PFSK-1 (cell line): ENCODE measurements around the gene ITGAE.

Source experiments
- FOXP2 ChIP-seq: optimal IDR thresholded peaks from 2 replicates; pipeline ENCODE3; 2011; ENCODE audit warnings: borderline replicate concordance, control low read depth, inconsistent platforms; ENCODE audit not compliant: insufficient read depth; ENCODE audit errors: extremely low read length, extremely low read depth
- POLR2AphosphoS5 ChIP-seq: IDR thresholded peaks from 2 replicates; pipeline ENCODE4 v1.6.1; 2012; ENCODE audit warnings: low read depth, mild to moderate bottlenecking, control low read depth, low read length, moderate library complexity
- REST ChIP-seq, 2 experiments: IDR thresholded peaks; 2 replicates each; pipeline versions ENCODE4 v1.6.1 to v1.8.0; 2011 to 2012; ENCODE audit warnings: low read depth in 2 of 2, low read length in 2 of 2, control low read depth in 1 of 2, inconsistent platforms in 1 of 2, mild to moderate bottlenecking in 1 of 2, moderate library complexity in 1 of 2; ENCODE audit not compliant: insufficient read depth in 1 of 2
- SIN3A ChIP-seq: IDR thresholded peaks from 2 replicates; pipeline ENCODE4 v1.6.1; 2012; ENCODE audit warnings: mild to moderate bottlenecking, low read length, moderate library complexity, borderline replicate concordance; ENCODE audit not compliant: insufficient read depth
- TAF1 ChIP-seq: IDR thresholded peaks from 2 replicates; pipeline ENCODE4 v1.6.1; 2012; ENCODE audit warnings: low read length, control low read depth, borderline replicate concordance; ENCODE audit not compliant: insufficient read depth

DNA sequence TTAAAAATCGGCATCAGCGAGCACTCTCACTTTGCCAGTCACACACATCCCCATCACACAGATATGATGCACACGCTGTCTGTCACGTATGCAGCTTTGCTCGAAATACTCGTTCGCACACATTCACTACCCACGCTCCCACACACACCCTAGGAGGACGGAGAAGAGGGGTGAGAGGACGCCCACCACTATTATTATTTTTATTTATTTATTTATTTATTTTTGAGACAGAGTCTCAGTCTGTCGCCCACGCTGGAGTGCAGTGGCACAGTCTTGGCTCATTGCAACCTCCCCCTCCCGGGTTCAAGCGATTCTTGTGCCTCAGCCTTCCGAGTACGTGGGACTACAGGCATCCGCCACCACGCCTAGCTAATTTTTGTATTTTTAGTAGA lies 46.9 kb downstream of the ITGAE start:
- TF ChIP-seq POLR2AphosphoS5 (no peak), REST (IDR thresholded peaks at IDR 0.05; ENCODE audit: insufficient read depth in 1 of 2, low read depth in 2 of 2, low read length in 2 of 2) (no peak), TAF1 (no peak), SIN3A (no peak), FOXP2 (no peak)
